HT-29 (cell line): Measurements from ENCODE around the gene KANSL3. TPM values are rescaled to one million over a fixed set of nuclear protein-coding genes. Genes with fewer than 3 reads are reported as not detected.

ENCODE experiments used
- DNase-seq: peaks from one replicate; pipeline ENCODE4 v3.0.0-alpha.2; 2015; ENCODE audit warnings: low spot score
- total RNA-seq: library from RNA; depleted of rRNA; stranded (reverse); fragments of >200 nt; shearing (Covaris generic); gene quantifications from 2 replicates; pipeline ENCODE4 v1.2.3, GENCODE V29; 2014

The KANSL3 gene
- total RNA-seq, 1 experiment from 2014 or later = 21.9 TPM

DNA sequence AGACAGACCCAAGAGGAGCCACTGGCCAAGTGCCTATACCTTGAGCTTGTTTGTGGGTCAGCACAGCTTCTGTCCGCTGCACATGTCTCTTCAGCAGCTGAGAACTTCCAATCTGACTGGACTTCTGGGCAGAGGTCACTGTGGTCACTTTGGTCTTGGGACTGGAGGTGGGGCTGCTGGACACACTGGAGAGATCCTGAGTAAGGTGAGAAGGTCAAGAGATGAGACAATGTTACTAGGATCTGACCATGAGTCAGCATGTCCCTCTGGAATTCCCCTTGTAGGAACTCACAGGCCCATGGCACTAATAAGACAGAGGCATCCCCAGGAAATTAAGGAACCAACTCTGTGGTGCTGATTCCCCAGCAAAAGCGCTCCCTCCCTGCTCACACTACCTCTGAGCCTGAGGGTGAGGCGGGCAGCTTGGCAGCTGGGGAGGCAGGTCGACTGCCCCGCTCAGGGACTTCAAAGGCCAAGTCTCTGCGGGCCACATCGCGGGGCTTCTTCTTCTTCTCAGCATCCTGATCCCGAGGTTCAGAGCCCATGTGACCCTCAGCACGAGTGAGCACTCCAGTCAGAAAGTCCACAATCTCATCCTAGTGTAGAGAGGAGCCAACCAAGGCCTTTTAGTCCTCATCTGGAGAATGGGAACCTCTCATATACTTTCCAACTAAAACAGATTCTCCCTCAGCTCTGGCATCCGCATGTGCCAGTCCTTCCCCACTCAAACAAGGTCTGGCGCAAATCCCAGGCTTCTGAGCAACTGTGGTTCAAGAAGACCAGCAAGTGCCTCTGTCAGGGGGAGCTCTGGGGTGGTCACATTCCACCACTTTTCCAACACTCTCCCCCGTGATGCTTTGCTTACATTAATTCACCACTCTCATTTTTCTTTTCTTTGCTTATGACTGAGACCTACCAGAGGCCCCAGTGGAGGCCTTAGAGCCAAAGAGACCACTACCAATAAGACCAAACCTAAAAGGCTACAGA lies 29.4 kb downstream of the KANSL3 start:
- no peak for DNase-seq

- DNase-seq = peak; percentile 14
These were observed 34.0 kb downstream of the KANSL3 start for GRCh38 chr2:96604104-96604503.

DNA sequence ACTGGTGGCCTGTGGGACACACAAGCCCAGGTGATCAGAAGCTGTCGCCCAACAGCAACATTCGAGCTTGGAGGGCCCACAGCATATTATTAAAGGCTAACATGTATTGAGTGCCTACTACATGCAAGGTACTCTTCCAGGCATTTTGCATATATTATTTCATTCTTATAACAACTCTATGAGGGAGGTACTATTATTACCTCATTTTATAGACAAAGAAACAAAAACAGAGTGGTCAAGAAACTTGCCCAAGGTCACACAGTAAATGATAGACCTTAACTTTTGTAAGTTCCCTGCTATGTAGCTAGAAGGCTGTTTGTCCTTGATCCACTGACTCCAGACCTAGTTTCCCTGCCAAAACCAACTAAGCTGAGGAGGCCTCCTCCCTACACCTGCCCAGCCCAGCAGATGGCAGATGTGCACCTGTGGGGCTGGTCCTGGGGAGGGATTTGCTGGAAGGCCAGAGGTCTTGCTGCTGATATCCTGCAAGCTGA lies 35.7 kb downstream of the KANSL3 start:
- DNase-seq = peak; percentile 19

- no peak for DNase-seq
These were observed 36.5 kb downstream of the KANSL3 start for GRCh38 chr2:96601382-96602292.

- no peak for DNase-seq
These were observed 38.2 kb downstream of the KANSL3 start for GRCh38 chr2:96599941-96600340.

- DNase-seq = no peak
These were observed 41.5 kb downstream of the KANSL3 start for GRCh38 chr2:96596596-96596995.

DNA sequence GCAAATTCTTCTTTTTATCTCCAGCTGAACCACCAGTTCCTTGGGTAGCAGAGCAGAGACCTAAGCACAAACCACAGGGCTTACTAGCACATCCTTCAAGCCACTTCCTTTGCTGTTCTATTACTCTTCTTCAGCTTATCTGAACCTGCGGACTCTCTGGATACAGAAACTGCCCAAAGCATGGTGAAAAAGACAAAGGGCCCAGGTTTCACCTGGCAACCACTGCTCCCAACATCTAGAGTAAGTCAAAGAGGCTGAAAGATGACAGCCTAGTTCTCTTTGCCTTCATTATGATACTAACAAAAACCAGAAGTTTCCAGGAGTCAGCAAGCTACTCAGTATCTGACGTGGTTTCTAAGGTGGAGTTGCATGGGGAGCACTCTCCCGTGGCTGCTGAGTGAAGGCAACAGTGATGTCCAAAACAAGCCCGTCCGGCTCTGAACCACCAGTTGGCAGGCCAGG lies 43.4 kb downstream of the KANSL3 start:
- DNase-seq = no peak

- no peak for DNase-seq
These were observed 43.8 kb downstream of the KANSL3 start for GRCh38 chr2:96594282-96594681.

DNA sequence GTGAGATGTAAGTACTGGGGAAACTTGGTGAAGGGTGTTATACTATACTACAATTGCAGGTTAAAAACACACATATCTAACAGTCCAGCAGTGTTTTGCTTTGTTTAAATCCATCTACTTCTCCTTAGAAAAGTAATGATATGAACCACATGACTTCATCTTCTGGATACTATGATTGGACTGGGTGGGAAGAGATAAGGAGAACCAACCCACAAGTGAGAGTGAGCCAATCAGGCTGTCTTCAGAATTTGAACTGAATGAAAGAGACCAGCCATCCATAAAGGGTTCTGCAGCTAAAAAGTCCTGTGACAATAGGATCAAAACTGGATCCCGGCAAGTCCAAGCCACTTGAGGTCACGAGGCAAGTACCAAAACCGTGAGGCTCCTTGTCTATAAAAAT lies 46.6 kb downstream of the KANSL3 start:
- no peak for DNase-seq

- no peak for DNase-seq
These were observed 47.1 kb downstream of the KANSL3 start for GRCh38 chr2:96591054-96591453.

DNA sequence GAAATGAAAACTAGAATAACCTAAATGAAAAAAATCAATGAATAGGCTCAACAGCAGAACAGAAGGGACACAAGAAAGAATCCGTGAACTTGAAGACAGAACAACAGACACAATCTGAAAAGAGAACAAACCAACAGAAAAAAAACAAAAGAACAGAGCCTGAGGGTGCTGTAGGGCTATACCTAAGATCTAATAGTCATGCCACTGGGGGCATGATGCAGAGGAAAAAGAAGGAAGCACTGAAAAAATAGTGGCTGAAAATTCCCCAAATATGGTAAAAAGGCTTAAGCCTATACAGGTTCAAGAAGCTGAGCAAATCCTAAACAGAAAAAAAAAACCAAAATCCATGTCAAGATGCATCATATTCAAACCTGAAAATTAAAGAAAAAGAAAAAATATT lies 50.3 kb downstream of the KANSL3 start:
- no peak for DNase-seq

- DNase-seq = no peak
These were observed 54.1 kb downstream of the KANSL3 start for GRCh38 chr2:96584017-96584416.

- DNase-seq = peak; percentile 68
These were observed 57.3 kb downstream of the KANSL3 start for GRCh38 chr2:96580771-96581170.

DNA sequence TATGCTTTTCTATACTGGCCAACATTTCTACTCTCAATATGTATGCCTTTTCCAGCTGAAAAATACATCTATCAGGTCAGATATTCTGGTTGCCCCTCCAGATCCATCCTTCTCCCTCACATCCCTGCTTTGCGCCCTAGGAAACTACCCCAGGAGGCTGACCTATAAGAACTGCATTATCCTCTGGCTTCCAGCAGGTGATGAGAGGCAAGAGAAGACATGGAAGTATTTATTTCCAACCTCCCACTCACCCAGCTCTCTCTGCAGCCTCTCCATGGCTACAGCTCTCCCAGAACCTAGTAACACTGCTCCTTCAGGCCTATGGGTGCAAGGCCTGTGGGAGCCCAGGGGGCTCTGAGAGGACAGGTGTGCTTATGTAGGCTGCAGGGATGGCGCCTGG lies 58.7 kb downstream of the KANSL3 start:
- no peak for DNase-seq

GRCh38 chr2:96578731-96579130 lies 59.4 kb downstream of the KANSL3 start:
- no peak for DNase-seq

DNA sequence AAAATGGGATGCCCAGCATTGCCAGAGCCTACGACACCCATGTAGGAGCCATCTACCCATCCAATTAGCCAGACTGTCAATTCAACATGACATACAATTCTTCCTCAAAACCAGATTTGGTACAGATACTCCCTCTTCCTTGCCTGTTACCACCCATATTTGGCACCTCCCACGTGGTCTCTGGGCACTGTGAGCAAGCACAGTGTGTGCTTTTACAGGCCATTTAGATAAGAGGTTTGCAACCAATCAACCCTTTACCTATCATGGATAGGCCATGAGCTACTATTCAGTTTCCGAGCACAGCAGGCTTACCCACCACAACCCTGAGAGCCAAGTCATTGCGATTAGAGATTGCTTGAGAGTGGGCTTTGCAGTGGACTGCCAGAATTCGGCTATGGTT lies 60.6 kb downstream of the KANSL3 start:
- no peak for DNase-seq

DNA sequence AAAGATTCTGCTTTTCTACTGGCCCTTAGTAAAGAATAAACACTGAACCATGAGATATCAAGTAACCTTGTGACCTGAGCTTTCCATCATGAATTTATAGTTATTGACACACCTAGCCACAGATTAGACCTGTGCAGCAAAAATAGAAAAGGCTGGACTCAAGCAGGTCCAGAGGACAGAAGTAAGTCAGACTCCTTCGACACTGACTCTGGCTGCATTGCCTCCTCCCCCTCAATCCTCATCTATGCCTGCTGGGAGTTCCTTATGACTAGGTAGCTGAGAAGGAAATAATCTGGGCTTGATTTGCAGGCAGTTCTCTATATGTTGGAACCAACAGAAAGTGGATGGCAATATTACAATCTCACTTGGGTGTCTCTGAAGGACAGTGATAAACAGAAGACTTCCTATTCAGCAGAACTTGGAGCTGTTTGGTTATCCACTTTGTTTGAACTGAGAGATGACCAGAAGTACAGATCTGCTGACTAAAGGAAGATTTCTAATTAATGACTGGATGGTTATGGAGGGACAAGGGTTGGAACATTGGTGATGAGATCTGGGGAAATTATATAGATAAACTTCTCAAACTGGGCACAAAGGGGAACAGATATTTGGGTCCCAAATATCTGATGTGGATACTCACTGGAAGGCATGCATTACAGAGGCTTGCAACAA lies 62.2 kb downstream of the KANSL3 start:
- DNase-seq = no peak

DNA sequence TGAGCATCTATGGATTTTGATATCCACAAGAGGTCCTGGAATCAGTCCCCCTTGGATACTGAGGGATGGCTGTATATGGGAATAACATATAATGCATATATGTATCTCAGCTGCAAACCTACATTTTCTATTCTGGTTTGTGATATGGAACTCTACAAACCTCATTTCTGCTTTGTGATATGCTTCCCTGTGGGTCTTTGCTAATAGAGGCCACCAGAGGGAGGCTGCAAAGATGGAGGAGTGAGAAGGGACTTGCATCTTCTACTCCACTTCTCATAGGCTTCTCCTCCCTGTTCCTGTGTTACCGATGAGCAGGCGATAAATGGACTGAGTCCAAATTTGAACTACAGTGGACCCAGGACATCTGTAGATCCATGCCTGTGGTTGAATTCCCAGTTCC lies 63.7 kb downstream of the KANSL3 start:
- no peak for DNase-seq

GRCh38 chr2:96568094-96568493 lies 70.0 kb downstream of the KANSL3 start:
- DNase-seq = no peak

- DNase-seq = no peak
These were observed 73.0 kb downstream of the KANSL3 start for GRCh38 chr2:96565111-96565510.

DNA sequence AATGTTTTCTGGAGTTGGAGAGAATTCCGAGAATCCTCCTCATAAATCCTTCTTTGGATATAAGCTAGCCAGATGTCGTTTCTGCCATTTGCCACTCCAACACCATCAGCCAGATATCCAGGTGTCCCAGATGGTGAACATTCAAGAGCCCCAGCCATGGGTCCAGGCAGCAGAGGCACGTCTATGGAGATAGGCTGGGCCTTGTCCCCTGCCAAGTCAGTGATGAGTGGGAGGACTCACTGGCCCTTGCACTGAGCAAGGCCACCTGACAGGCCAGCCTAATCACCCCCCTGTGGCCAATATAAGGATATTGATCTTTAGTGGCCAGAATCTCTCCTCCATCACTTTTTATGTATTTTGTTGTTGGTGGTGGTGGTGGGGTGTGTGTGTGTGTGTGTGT lies 73.5 kb downstream of the KANSL3 start:
- no peak for DNase-seq
